HG03571 (cell line): ENCODE measurements around the gene WDR70.
"Not testable (repeated sequence)": the region's sequence is repeated elsewhere in the genome, so short reads cannot be mapped to it uniquely, and the experiment has no call there.

Experiments
- ATAC-seq: cut with Tn5 transposase; IDR thresholded peaks from one replicate; pipeline ENCODE4 v1.9.1; 2021; ENCODE audit not compliant: unreplicated experiment

Gene WDR70

GRCh38 chr5:37568018-37568753 lies 189.1 kb downstream of the WDR70 start:
- no peak for ATAC-seq

GRCh38 chr5:37568893-37569292 lies 189.8 kb downstream of the WDR70 start:
- no peak for ATAC-seq

GRCh38 chr5:37569466-37569865 lies 190.3 kb downstream of the WDR70 start:
- no peak for ATAC-seq

- no peak for ATAC-seq
These were observed 191.5 kb downstream of the WDR70 start for GRCh38 chr5:37570597-37570996.

GRCh38 chr5:37571985-37572384 lies 192.9 kb downstream of the WDR70 start:
- ATAC-seq: no peak

- no peak for ATAC-seq
These were observed 196.7 kb downstream of the WDR70 start for GRCh38 chr5:37575541-37576489.

- ATAC-seq: no peak
These were observed 197.4 kb downstream of the WDR70 start for GRCh38 chr5:37576552-37576951.

GRCh38 chr5:37578176-37578575 lies 199.1 kb downstream of the WDR70 start:
- ATAC-seq: no peak

- no peak for ATAC-seq
These were observed 201.0 kb downstream of the WDR70 start for GRCh38 chr5:37580106-37580505.

- no peak for ATAC-seq
These were observed 203.1 kb downstream of the WDR70 start for GRCh38 chr5:37582202-37582601.

GRCh38 chr5:37593292-37593691 lies 214.2 kb downstream of the WDR70 start:
- not testable (repeated sequence) for ATAC-seq

GRCh38 chr5:37594864-37595263 lies 215.7 kb downstream of the WDR70 start:
- not testable (repeated sequence) for ATAC-seq

GRCh38 chr5:37598733-37599132 lies 219.6 kb downstream of the WDR70 start:
- ATAC-seq: no peak

- ATAC-seq: no peak
These were observed 222.0 kb downstream of the WDR70 start for GRCh38 chr5:37601163-37601562.

- no peak for ATAC-seq
These were observed 224.0 kb downstream of the WDR70 start for GRCh38 chr5:37603072-37603471.

GRCh38 chr5:37604290-37604689 lies 225.2 kb downstream of the WDR70 start:
- no peak for ATAC-seq

GRCh38 chr5:37606148-37606547 lies 227.0 kb downstream of the WDR70 start:
- no peak for ATAC-seq

GRCh38 chr5:37606632-37607248 lies 227.6 kb downstream of the WDR70 start:
- no peak for ATAC-seq

- ATAC-seq: no peak
These were observed 236.1 kb downstream of the WDR70 start for GRCh38 chr5:37615184-37615583.

- no peak for ATAC-seq
These were observed 240.2 kb downstream of the WDR70 start for GRCh38 chr5:37619353-37619752.

- not testable (repeated sequence) for ATAC-seq
These were observed 243.2 kb downstream of the WDR70 start for GRCh38 chr5:37622354-37622753.

- ATAC-seq: no peak
These were observed 247.1 kb downstream of the WDR70 start for GRCh38 chr5:37626266-37626665.
